ENCODE results near the gene TBC1D8. TPM values are rescaled to one million over a fixed set of nuclear protein-coding genes. Genes with fewer than 3 reads are reported as not detected.

The TBC1D8 gene
- polyA plus RNA-seq, 3 donors: 16.1 to 78.0 (median 22.4) TPM

DNA sequence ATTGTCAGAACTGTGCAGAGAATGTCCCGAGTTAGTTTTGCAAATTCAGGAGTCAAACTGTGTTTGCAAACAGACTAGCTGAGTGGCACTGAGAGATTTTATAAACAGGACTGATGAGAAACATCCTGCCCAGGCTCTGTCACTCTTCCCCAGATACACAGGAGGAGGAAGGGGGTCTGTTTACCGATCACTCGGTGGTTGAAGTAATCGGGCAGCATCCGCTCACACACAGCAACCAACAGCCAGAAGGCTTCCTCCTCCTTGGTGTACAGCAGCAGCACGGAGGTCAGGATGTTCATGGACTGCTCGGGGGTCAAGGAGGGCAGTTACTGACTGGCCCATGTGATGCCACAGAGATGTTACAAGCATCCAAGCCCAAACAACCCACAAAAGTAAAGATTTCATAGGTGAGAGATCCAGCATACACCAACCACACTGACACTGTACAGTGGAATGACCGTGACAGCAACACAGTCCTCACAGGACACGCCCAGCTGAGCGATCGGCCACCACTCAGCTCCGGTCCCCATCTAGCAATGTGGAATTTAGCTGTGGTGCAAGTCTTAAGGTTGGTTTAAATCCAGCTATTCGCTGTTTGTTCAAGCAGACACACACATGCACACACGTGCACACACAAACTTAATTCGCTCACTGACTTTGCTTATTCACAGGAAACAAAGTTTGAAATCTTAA, 119.0 kb downstream of the TBC1D8 start:
- H3K9me3 ChIP-seq (replicated peaks in 1 of 2; ENCODE audit: control insufficient read depth in 1 of 2, insufficient read depth in 1 of 2, low read length in 2 of 2): no peaks in the 10 kb centered on the region
- H3K36me3 ChIP-seq (replicated peaks in 1 of 2; ENCODE audit: control insufficient read depth in 1 of 2, insufficient read depth in 2 of 2, low read length in 2 of 2): peaks cover 44 to 89% of the 10 kb centered on the region in 2 donors
- H3K27me3 Mint-ChIP-seq (ENCODE audit: low read depth in 3 of 3): peaks cover 0 to 3% (median 0%) of the 10 kb centered on the region in 3 donors
- H3K4me3 ChIP-seq (replicated peaks in 1 of 3; ENCODE audit: low read depth in 2 of 3, low read length in 3 of 3): no peak overlapping the region
- no peak overlapping the region for H3K27ac ChIP-seq (ENCODE audit: low read depth in 1 of 2, low read length in 2 of 2)
- no peaks in the 10 kb centered on the region for H3K4me1 ChIP-seq (ENCODE audit: control insufficient read depth in 1 of 2, insufficient read depth in 2 of 2, low read length in 2 of 2)
- no peaks in the 10 kb centered on the region for H3K79me2 ChIP-seq (ENCODE audit: insufficient read depth, low read length)
- no peak for DNase-seq
- peaks cover 34% of the 10 kb centered on the region for H4K20me1 ChIP-seq (ENCODE audit: insufficient read depth, low read length)
- H2AFZ ChIP-seq (ENCODE audit: insufficient read depth, low read depth, low read length, poor library complexity, severe bottlenecking): no peak overlapping the region
- TF ChIP-seq CTCF (IDR thresholded peaks at IDR 0.05): no peak
- intact Hi-C loops (cut with micrococcal nuclease): no loop called here
- 99% methylated on average over 10 of the region's 15 CpGs for WGBS (ENCODE audit: insufficient coverage)
- peaks cover 13% of the 10 kb centered on the region for H3K4me1 Mint-ChIP-seq
- H3K27me3 ChIP-seq (ENCODE audit: control insufficient read depth in 2 of 2, insufficient read depth in 2 of 2, low read length in 2 of 2): no peaks in the 10 kb centered on the region
- no peaks in the 10 kb centered on the region for H3K9me3 Mint-ChIP-seq
- no peak overlapping the region for H3K4me3 Mint-ChIP-seq
- H3K9ac ChIP-seq (ENCODE audit: insufficient read depth, low read length, poor library complexity, severe bottlenecking): no peak overlapping the region
- H3K36me3 Mint-ChIP-seq: peaks cover 67 to 86% of the 10 kb centered on the region in 2 donors
- peak overlapping the region in 2 of 7 donors; percentile 46 to 60 for H3K27ac Mint-ChIP-seq
- H3K4me2 ChIP-seq (replicated peaks; ENCODE audit: extremely low read depth, low read length, poor library complexity, severe bottlenecking): no peak overlapping the region

GRCh38 chr2:101030866-101031554, 120.2 kb downstream of the TBC1D8 start:
- H4K20me1 ChIP-seq (ENCODE audit: insufficient read depth, low read length): peaks cover 31% of the 10 kb centered on the region
- H3K4me3 ChIP-seq (replicated peaks in 1 of 3; ENCODE audit: low read depth in 2 of 3, low read length in 3 of 3): no peak overlapping the region
- H3K27me3 ChIP-seq (ENCODE audit: control insufficient read depth in 2 of 2, insufficient read depth in 2 of 2, low read length in 2 of 2): no peaks in the 10 kb centered on the region
- H3K36me3 ChIP-seq (replicated peaks in 1 of 2; ENCODE audit: control insufficient read depth in 1 of 2, insufficient read depth in 2 of 2, low read length in 2 of 2): peaks cover 47 to 89% of the 10 kb centered on the region in 2 donors
- Mint-ChIP-seq H3K4me1 (peaks cover 13% of the 10 kb centered on the region), H3K27me3 (ENCODE audit: low read depth in 3 of 3) (peaks cover 0 to 3% (median 0%) of the 10 kb centered on the region in 3 donors), H3K4me3 (no peak overlapping the region), H3K27ac (peak overlapping the region; percentile 2 to 86 (median 74)), H3K9me3 (no peaks in the 10 kb centered on the region), H3K36me3 (peaks cover 66 to 86% of the 10 kb centered on the region in 2 donors)
- no peak overlapping the region for H3K9ac ChIP-seq (ENCODE audit: insufficient read depth, low read length, poor library complexity, severe bottlenecking)
- no peaks in the 10 kb centered on the region for H3K4me1 ChIP-seq (ENCODE audit: control insufficient read depth in 1 of 2, insufficient read depth in 2 of 2, low read length in 2 of 2)
- no peak overlapping the region for H2AFZ ChIP-seq (ENCODE audit: insufficient read depth, low read depth, low read length, poor library complexity, severe bottlenecking)
- whole genome bisulfite sequencing (ENCODE audit: insufficient coverage): 38% methylated on average over 7 of the region's 10 CpGs
- H3K4me2 ChIP-seq (replicated peaks; ENCODE audit: extremely low read depth, low read length, poor library complexity, severe bottlenecking): no peak overlapping the region
- no peaks in the 10 kb centered on the region for H3K79me2 ChIP-seq (ENCODE audit: insufficient read depth, low read length)
- intact Hi-C loops (cut with micrococcal nuclease): no loop called here
- H3K27ac ChIP-seq (ENCODE audit: low read depth in 1 of 2, low read length in 2 of 2): peak overlapping the region in 1 of 2 donors; percentile 36
- DNase-seq: peak; percentile 42 to 50 (median 49)
- TF ChIP-seq CTCF (IDR thresholded peaks at IDR 0.05): no peak
- no peaks in the 10 kb centered on the region for H3K9me3 ChIP-seq (replicated peaks in 1 of 2; ENCODE audit: control insufficient read depth in 1 of 2, insufficient read depth in 1 of 2, low read length in 2 of 2)

Measured in CD14-positive monocyte (primary cell).